ENCODE measurements around the gene CCR8.

DNA sequence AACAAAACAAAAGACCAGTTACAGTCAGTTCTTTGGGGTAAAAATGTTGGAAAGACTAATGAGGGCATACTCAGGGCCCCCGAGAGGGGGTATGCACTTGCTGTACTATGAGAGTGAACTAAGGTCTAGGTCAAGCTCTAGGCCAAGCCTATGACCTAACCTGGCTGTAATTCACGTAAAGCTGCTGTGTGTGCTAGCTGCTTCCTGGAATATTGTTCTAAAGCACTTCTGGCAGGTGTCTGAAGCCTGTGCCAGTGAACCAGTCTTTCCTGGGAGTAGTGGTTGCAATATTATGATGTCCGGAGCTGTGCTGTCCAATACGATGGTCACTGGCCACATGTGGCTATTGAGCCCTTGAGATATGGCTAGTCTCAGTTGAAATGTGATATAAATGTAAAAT, 36.5 kb upstream of the CCR8 start:
- TF ChIP-seq, protein P1, sequence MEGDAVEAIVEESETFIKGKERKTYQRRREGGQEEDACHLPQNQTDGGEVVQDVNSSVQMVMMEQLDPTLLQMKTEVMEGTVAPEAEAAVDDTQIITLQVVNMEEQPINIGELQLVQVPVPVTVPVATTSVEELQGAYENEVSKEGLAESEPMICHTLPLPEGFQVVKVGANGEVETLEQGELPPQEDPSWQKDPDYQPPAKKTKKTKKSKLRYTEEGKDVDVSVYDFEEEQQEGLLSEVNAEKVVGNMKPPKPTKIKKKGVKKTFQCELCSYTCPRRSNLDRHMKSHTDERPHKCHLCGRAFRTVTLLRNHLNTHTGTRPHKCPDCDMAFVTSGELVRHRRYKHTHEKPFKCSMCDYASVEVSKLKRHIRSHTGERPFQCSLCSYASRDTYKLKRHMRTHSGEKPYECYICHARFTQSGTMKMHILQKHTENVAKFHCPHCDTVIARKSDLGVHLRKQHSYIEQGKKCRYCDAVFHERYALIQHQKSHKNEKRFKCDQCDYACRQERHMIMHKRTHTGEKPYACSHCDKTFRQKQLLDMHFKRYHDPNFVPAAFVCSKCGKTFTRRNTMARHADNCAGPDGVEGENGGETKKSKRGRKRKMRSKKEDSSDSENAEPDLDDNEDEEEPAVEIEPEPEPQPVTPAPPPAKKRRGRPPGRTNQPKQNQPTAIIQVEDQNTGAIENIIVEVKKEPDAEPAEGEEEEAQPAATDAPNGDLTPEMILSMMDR (IDR thresholded peaks at IDR 0.05), result no peak
- TF ChIP-seq POLR2A (IDR thresholded peaks at IDR 0.05), result no peak
